ENCODE data around the gene CPE. TPM values are rescaled to one million over a fixed set of nuclear protein-coding genes. Genes with fewer than 3 reads are reported as not detected.

Gene CPE
- polyA plus RNA-seq, 1 donor (not counting 4 experiments of a cell fraction or from before 2014, with no cell fraction given) = 1.9 TPM

DNA sequence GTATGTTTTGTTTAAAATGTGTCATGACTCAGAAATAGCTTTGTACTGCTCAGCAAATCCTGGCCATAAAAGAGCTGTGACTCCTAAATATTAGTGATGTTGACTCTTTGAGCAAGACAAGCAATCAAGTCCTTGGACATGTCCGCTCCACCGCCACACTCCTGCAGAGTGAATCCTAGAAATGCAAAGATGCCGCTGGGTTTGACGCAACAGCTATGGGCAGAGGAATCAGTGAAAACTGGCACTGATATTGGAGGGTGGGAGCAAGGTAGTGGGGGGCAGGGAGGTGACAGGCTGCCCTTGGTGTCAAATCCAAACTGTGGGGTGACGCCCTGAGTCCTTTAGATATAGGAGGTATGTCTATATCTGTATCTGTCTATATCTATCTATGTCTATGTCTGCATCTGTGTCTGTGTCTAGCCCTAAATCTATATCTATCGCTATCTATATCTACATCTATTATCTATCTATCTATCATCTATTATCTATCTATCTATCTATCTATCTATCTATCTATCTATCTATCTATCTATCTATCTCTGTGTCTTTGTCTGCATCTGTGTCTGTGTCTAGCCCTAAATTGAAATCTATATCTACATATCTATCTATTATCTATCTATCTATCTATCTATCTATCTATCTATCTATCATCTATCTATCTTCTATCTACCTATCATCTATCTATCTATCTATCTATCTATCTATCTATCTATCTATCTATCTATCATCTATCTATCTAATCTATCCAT, 129.7 kb downstream of the CPE start:
- Histone ChIP-seq H2AFZ (ENCODE audit: control insufficient read depth, low read length) (no peak overlapping the region), H3K4me2 (ENCODE audit: control insufficient read depth, extremely low read depth, insufficient read depth, low read depth, low read length) (no peak overlapping the region), H3K4me3 (ENCODE audit: control insufficient read depth in 2 of 3, extremely low read depth in 1 of 3, insufficient read depth in 2 of 3, low read depth in 1 of 3, low read length in 3 of 3) (no peak overlapping the region), H3K79me2 (ENCODE audit: control insufficient read depth, insufficient read depth, low read length) (no peaks in the 10 kb centered on the region), H4K20me1 (ENCODE audit: control insufficient read depth, extremely low read depth, insufficient read depth, low read length) (no peaks in the 10 kb centered on the region), H3K9me3 (ENCODE audit: control insufficient read depth, low read depth, low read length) (no peaks in the 10 kb centered on the region), H3K9ac (ENCODE audit: control insufficient read depth, extremely low read depth, insufficient read depth, low read length) (no peak overlapping the region), H3K9me1 (ENCODE audit: control insufficient read depth, extremely low read depth, insufficient read depth, low read length) (no peaks in the 10 kb centered on the region), H3K27ac (ENCODE audit: control insufficient read depth, insufficient read depth, low read length) (no peak overlapping the region), H3K27me3 (ENCODE audit: control insufficient read depth, extremely low read depth, insufficient read depth, low read length) (no peaks in the 10 kb centered on the region), H3K4me1 (ENCODE audit: control insufficient read depth, extremely low read depth, insufficient read depth, low read length) (peaks cover 17% of the 10 kb centered on the region), H3K36me3 (ENCODE audit: control insufficient read depth in 2 of 2, extremely low read depth in 1 of 2, insufficient read depth in 2 of 2, low read length in 2 of 2) (no peaks in the 10 kb centered on the region)
- DNase-seq (ENCODE audit: low read depth, low spot score) (no peak), FAIRE-seq (no peak)
- TF ChIP-seq, protein P1, sequence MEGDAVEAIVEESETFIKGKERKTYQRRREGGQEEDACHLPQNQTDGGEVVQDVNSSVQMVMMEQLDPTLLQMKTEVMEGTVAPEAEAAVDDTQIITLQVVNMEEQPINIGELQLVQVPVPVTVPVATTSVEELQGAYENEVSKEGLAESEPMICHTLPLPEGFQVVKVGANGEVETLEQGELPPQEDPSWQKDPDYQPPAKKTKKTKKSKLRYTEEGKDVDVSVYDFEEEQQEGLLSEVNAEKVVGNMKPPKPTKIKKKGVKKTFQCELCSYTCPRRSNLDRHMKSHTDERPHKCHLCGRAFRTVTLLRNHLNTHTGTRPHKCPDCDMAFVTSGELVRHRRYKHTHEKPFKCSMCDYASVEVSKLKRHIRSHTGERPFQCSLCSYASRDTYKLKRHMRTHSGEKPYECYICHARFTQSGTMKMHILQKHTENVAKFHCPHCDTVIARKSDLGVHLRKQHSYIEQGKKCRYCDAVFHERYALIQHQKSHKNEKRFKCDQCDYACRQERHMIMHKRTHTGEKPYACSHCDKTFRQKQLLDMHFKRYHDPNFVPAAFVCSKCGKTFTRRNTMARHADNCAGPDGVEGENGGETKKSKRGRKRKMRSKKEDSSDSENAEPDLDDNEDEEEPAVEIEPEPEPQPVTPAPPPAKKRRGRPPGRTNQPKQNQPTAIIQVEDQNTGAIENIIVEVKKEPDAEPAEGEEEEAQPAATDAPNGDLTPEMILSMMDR (optimal IDR thresholded peaks at IDR 0.05 in 1 of 3, IDR thresholded peaks at IDR 0.05 in 1 of 3, conservative IDR thresholded peaks at IDR 0.05 in 1 of 3; ENCODE audit: extremely low read depth in 1 of 3, insufficient read depth in 2 of 3, low read length in 3 of 3) = no peak
- no peak for TF ChIP-seq EZH2 (IDR thresholded peaks at IDR 0.05; ENCODE audit: low read length)
- dilution Hi-C loops (cut with MboI; ENCODE audit: extremely low pct_ligation_motif_present, low sequenced_read_pairs) = no loop called here

DNA sequence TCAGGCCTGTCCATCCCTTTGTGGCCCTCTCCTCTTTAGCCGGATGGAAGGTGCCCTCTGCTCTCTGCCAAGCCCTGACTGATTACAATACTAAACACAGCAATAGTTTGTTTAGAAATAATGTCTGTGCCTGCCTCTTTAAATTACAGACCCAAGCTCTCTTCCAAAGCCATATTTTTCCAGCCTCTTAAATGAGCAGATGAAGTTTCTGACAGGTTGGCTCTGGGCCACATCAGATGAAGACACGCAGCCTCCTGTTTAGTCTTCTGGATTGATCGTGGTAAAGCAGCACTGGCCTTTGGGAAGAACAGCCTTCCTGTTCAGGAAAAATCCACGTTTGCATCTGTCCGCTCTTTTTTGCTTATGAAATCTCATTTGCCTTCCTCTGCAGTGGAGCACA, 133.6 kb downstream of the CPE start:
- Histone ChIP-seq H3K9me1 (ENCODE audit: control insufficient read depth, extremely low read depth, insufficient read depth, low read length) (no peaks in the 10 kb centered on the region), H2AFZ (ENCODE audit: control insufficient read depth, low read length) (no peak overlapping the region), H3K27ac (ENCODE audit: control insufficient read depth, insufficient read depth, low read length) (no peak overlapping the region), H4K20me1 (ENCODE audit: control insufficient read depth, extremely low read depth, insufficient read depth, low read length) (no peaks in the 10 kb centered on the region), H3K4me3 (ENCODE audit: control insufficient read depth in 2 of 3, extremely low read depth in 1 of 3, insufficient read depth in 2 of 3, low read depth in 1 of 3, low read length in 3 of 3) (no peak overlapping the region), H3K79me2 (ENCODE audit: control insufficient read depth, insufficient read depth, low read length) (no peaks in the 10 kb centered on the region), H3K4me1 (ENCODE audit: control insufficient read depth, extremely low read depth, insufficient read depth, low read length) (peaks cover 10% of the 10 kb centered on the region), H3K9me3 (ENCODE audit: control insufficient read depth, low read depth, low read length) (no peaks in the 10 kb centered on the region), H3K4me2 (ENCODE audit: control insufficient read depth, extremely low read depth, insufficient read depth, low read depth, low read length) (no peak overlapping the region), H3K36me3 (ENCODE audit: control insufficient read depth in 2 of 2, extremely low read depth in 1 of 2, insufficient read depth in 2 of 2, low read length in 2 of 2) (no peaks in the 10 kb centered on the region), H3K9ac (ENCODE audit: control insufficient read depth, extremely low read depth, insufficient read depth, low read length) (no peak overlapping the region), H3K27me3 (ENCODE audit: control insufficient read depth, extremely low read depth, insufficient read depth, low read length) (no peaks in the 10 kb centered on the region)
- TF ChIP-seq, protein P1 (optimal IDR thresholded peaks at IDR 0.05 in 1 of 3, IDR thresholded peaks at IDR 0.05 in 1 of 3, conservative IDR thresholded peaks at IDR 0.05 in 1 of 3; ENCODE audit: extremely low read depth in 1 of 3, insufficient read depth in 2 of 3, low read length in 3 of 3) = no peak
- no peak for TF ChIP-seq EZH2 (IDR thresholded peaks at IDR 0.05; ENCODE audit: low read length)
- FAIRE-seq (no peak), DNase-seq (ENCODE audit: low read depth, low spot score) (no peak)
- dilution Hi-C loops (cut with MboI; ENCODE audit: extremely low pct_ligation_motif_present, low sequenced_read_pairs) = no loop called here

Measured in keratinocyte (primary cell).